IMR-90 (cell line): ENCODE data around the gene DDOST. TPM values are rescaled to one million over a fixed set of nuclear protein-coding genes. Genes with fewer than 3 reads are reported as not detected.

ENCODE experiments used
- ATAC-seq: fragments of 200-7000 bp; cut with Tn5 transposase; 2 replicates; pipeline ENCODE4 v1.9.1; 2020; ENCODE audit warnings: low read depth, mild to moderate bottlenecking, moderate library complexity
- BruUV-seq: library from RNA; stranded (reverse); fragments of 400-500 nt; replicated peaks from 2 replicates; lab custom pipeline; 2021; lab: Mats Ljungman, UMichigan
- CTCF ChIA-PET: fragments of 300-600 bp; formaldehyde crosslinking; extraction: SDS; loops from one replicate; lab custom pipeline; 2021; ENCODE audit warnings: antibody characterized with exemption; lab: Yijun Ruan, JAX
- POLR2A ChIA-PET: fragments of 300-600 bp; sonication (Branson Sonifier 250); formaldehyde crosslinking; loops from one replicate; lab custom pipeline; 2022; ENCODE audit warnings: antibody characterized with exemption; ENCODE audit not compliant: unreplicated experiment; lab: Charles Lee
- DNase-seq: peaks from one replicate; pipeline ENCODE4 v3.0.0; 2013
- H2AFZ ChIP-seq: replicated peaks from 2 replicates; pipeline ENCODE3; 2013; ENCODE audit warnings: low read length, mild to moderate bottlenecking; ENCODE audit not compliant: poor library complexity
- H2AK5ac ChIP-seq: 2 replicates; pipeline ENCODE4 v1.6.1; 2013; ENCODE audit warnings: low read depth, low read length, inconsistent platforms
- H2AK9ac ChIP-seq: replicated peaks from 2 replicates; pipeline ENCODE3; 2013; ENCODE audit warnings: mild to moderate bottlenecking, low read depth, low read length, moderate library complexity; ENCODE audit not compliant: poor library complexity
- H2BK120ac ChIP-seq: 2 replicates; pipeline ENCODE4 v1.6.1; 2013; ENCODE audit warnings: low read depth, low read length, inconsistent platforms
- H2BK15ac ChIP-seq: 3 replicates; pipeline ENCODE4 v1.6.1; 2013; ENCODE audit warnings: low read depth, low read length, inconsistent platforms
- H2BK20ac ChIP-seq: 2 replicates; pipeline ENCODE4 v1.6.1; 2013; ENCODE audit warnings: low read depth, mild to moderate bottlenecking, inconsistent platforms, low read length, moderate library complexity
- H2BK5ac ChIP-seq: 2 replicates; pipeline ENCODE4 v1.6.1; 2013; ENCODE audit warnings: mild to moderate bottlenecking, low read depth, low read length, inconsistent platforms; ENCODE audit not compliant: poor library complexity, severe bottlenecking
- H3K14ac ChIP-seq: replicated peaks from 2 replicates; pipeline ENCODE4 v1.6.1; 2013; ENCODE audit warnings: low read depth, low read length, inconsistent platforms
- H3K18ac ChIP-seq: 2 replicates; pipeline ENCODE4 v1.6.1; 2013; ENCODE audit warnings: low read depth, low read length, control low read depth
- H3K23ac ChIP-seq: 2 replicates; pipeline ENCODE4 v1.6.1; 2013; ENCODE audit warnings: low read depth, low read length, inconsistent platforms
- H3K27ac ChIP-seq: 2 replicates; pipeline ENCODE4 v1.5.1; 2013; ENCODE audit warnings: mild to moderate bottlenecking, control low read depth, low read length; ENCODE audit not compliant: insufficient read depth
- H3K27me3 ChIP-seq: 2 replicates; pipeline ENCODE4 v1.6.1; 2013; ENCODE audit warnings: low read length; ENCODE audit not compliant: control insufficient read depth, insufficient read depth
- H3K36me3 ChIP-seq: 2 replicates; pipeline ENCODE4 v1.6.1; 2013; ENCODE audit warnings: low read length, mixed read lengths; ENCODE audit not compliant: control insufficient read depth, insufficient read depth
- H3K4ac ChIP-seq: 2 replicates; pipeline ENCODE4 v1.6.1; 2013; ENCODE audit warnings: low read depth, low read length, inconsistent platforms
- H3K4me1 ChIP-seq: 2 replicates; pipeline ENCODE4 v1.6.1; 2013; ENCODE audit warnings: low read length, mixed read lengths; ENCODE audit not compliant: control insufficient read depth, insufficient read depth
- H3K4me2 ChIP-seq: 2 replicates; pipeline ENCODE4 v1.6.1; 2013; ENCODE audit warnings: low read depth, mild to moderate bottlenecking, control low read depth, low read length, moderate library complexity
- H3K4me3 ChIP-seq: 2 replicates; pipeline ENCODE4 v1.5.1; 2013; ENCODE audit warnings: low read depth, mild to moderate bottlenecking, control low read depth, low read length, moderate library complexity; ENCODE audit not compliant: insufficient read depth
- H3K56ac ChIP-seq: 2 replicates; pipeline ENCODE4 v1.6.1; 2013; ENCODE audit warnings: low read length, inconsistent platforms; ENCODE audit not compliant: insufficient read depth; ENCODE audit errors: extremely low read depth
- H3K79me1 ChIP-seq, 2 experiments: 2 replicates each; pipeline ENCODE4 v1.6.1; 2013; ENCODE audit warnings: low read length in 2 of 2, inconsistent platforms in 1 of 2, low read depth in 1 of 2
- H3K9ac ChIP-seq: 2 replicates; pipeline ENCODE4 v1.6.1; 2013; ENCODE audit warnings: low read depth, low read length, control low read depth
- H3K9me1 ChIP-seq: 2 replicates; pipeline ENCODE4 v1.6.1; 2013; ENCODE audit warnings: low read length, inconsistent platforms; ENCODE audit not compliant: insufficient read depth
- H3K9me3 ChIP-seq: 2 replicates; pipeline ENCODE4 v1.6.1; 2013; ENCODE audit warnings: low read length; ENCODE audit not compliant: control insufficient read depth, insufficient read depth
- H4K20me1 ChIP-seq: 2 replicates; pipeline ENCODE4 v1.6.1; 2013; ENCODE audit warnings: low read length, inconsistent platforms; ENCODE audit not compliant: insufficient read depth
- H4K5ac ChIP-seq: 2 replicates; pipeline ENCODE4 v1.6.1; 2013; ENCODE audit warnings: mild to moderate bottlenecking, low read depth, low read length, control low read depth
- H4K8ac ChIP-seq, 2 experiments: 2 replicates each; pipeline ENCODE4 v1.6.1; 2013; ENCODE audit warnings: low read depth in 2 of 2, low read length in 2 of 2, control low read depth in 1 of 2, inconsistent platforms in 1 of 2
- H4K91ac ChIP-seq: 2 replicates; pipeline ENCODE4 v1.6.1; 2013; ENCODE audit warnings: low read depth, low read length, inconsistent platforms; ENCODE audit not compliant: insufficient read depth
- ELK1 ChIP-seq: fragments of 150-350 bp; IDR thresholded peaks from 2 replicates; pipeline ENCODE4 v1.6.1; 2016; ENCODE audit warnings: low read depth, mild to moderate bottlenecking, low read length, moderate library complexity, borderline replicate concordance
- FOS ChIP-seq: fragments of 150-350 bp; IDR thresholded peaks from 2 replicates; pipeline ENCODE4 v1.6.1; 2016; ENCODE audit warnings: low read depth, low read length
- MAFK ChIP-seq: IDR thresholded peaks from 2 replicates; pipeline ENCODE4 v1.6.1; 2012; ENCODE audit warnings: low read depth, low read length, improper control_type of control experiment
- MAZ ChIP-seq: IDR thresholded peaks from 2 replicates; pipeline ENCODE4 v1.6.1; 2012; ENCODE audit warnings: low read depth, mild to moderate bottlenecking, low read length, improper control_type of control experiment, moderate library complexity, borderline replicate concordance
- MXI1 ChIP-seq: IDR thresholded peaks from 2 replicates; pipeline ENCODE4 v1.6.1; 2012; ENCODE audit warnings: low read depth, mild to moderate bottlenecking, low read length, moderate library complexity, borderline replicate concordance
- NFE2L2 ChIP-seq: fragments of 150-350 bp; IDR thresholded peaks from 2 replicates; pipeline ENCODE4 v1.6.1; 2016; ENCODE audit warnings: low read depth, mild to moderate bottlenecking, low read length
- RAD21 ChIP-seq: IDR thresholded peaks from 2 replicates; pipeline ENCODE4 v1.6.1; 2012; ENCODE audit warnings: low read length, improper control_type of control experiment
- RFX5 ChIP-seq: IDR thresholded peaks from 2 replicates; pipeline ENCODE4 v1.8.0; 2012; ENCODE audit warnings: low read depth, mild to moderate bottlenecking, low read length, moderate library complexity
- SMC3 ChIP-seq: fragments of 150-350 bp; IDR thresholded peaks from 2 replicates; pipeline ENCODE4 v1.6.1; 2016; ENCODE audit warnings: low read depth, mild to moderate bottlenecking, antibody characterized with exemption, low read length, moderate library complexity
- WGBS, 2 experiments: methylation state at CpG; one replicate each; pipeline versions ENCODE4 v1.1.5 to v1.1.7; 2013; ENCODE audit warnings: missing lambda C conversion rate in 2 of 2; ENCODE audit not compliant: insufficient read length in 1 of 2; ENCODE audit errors: extremely low coverage in 2 of 2; 5-methylcytosine and 5-hydroxymethylcytosine counted together
- dilution Hi-C: fragments of 300-500 bp; cut with HindIII; formaldehyde crosslinking; loops from one replicate; pipeline ENCODE4 v1.14.3; 2018; ENCODE audit warnings: low sequenced_read_pairs; ENCODE audit not compliant: unreplicated experiment
- in situ Hi-C: fragments of 300-500 bp; cut with MboI; formaldehyde crosslinking; loops from 3 replicates; pipeline ENCODE4 v1.14.3; 2019; ENCODE audit warnings: low sequenced_read_pairs, inconsistent platforms, mixed read lengths
- intact Hi-C: fragments of 100-400 bp; cut with micrococcal nuclease; formaldehyde crosslinking; loops from 2 replicates; pipeline ENCODE4 v1.10.0; 2022
- polyA plus RNA-seq, 3 experiments: library from polyadenylated mRNA; depleted of rRNA; stranded (reverse); fragments of >200 nt; gene quantifications; 2 replicates each; pipeline ENCODE4 v1.2.3, GENCODE V29; 2012; ENCODE audit warnings: low replicate concordance in 1 of 3
- total RNA-seq: library from RNA; depleted of rRNA; stranded (reverse); fragments of >200 nt; gene quantifications from 2 replicates; pipeline ENCODE4 v1.2.3, GENCODE V29; 2012
- TF ChIP-seq, protein P1 (sequence below): fragments of 150-350 bp; IDR thresholded peaks from 2 replicates; pipeline ENCODE4 v1.6.1; 2017; ENCODE audit warnings: mild to moderate bottlenecking, antibody characterized with exemption, low read length, low read depth

The DDOST gene
- total and polyA plus RNA-seq, 2 of the 4 experiments (the other 2 are of a cell fraction): 179 to 477 TPM

DNA sequence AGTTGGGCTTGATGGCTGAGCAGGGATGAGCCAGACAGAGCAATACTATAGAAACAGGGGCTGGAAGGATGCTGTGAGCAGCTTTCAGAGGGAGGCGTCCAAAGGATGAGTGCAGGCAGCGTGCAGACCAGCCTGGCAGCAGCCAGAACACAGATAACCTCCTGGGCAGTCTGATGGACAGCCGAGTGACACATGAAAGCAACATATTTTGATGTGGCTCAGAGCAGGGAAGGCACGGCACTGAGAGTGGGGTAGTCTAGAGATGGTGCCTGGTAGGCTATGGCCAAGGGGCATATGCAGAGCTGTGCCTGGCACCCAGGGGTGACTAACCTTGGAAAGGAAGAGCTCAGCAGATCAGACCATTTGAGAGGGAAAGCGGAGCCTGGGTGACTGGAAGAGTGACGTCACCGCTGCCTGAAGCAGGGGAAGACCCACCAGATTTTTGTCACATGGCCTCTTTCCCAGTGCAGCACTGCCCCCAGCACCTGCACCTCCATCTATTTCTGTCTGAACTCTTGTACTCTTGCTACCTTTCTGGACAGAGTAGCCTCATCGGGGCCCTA is 24.3 kb downstream of the DDOST start:
- no peak overlapping the region for H3K4me3 ChIP-seq
- H3K56ac ChIP-seq: no peak overlapping the region
- peak overlapping the region; percentile 66 for H2AK9ac ChIP-seq
- H4K5ac ChIP-seq: no peak overlapping the region
- no peak overlapping the region for H2BK15ac ChIP-seq
- no peak for TF ChIP-seq MXI1
- no peak for TF ChIP-seq MAFK
- TF ChIP-seq RAD21: no peak
- no peak for TF ChIP-seq SMC3
- TF ChIP-seq NFE2L2: no peak
- no peak for TF ChIP-seq RFX5
- TF ChIP-seq, protein P1, sequence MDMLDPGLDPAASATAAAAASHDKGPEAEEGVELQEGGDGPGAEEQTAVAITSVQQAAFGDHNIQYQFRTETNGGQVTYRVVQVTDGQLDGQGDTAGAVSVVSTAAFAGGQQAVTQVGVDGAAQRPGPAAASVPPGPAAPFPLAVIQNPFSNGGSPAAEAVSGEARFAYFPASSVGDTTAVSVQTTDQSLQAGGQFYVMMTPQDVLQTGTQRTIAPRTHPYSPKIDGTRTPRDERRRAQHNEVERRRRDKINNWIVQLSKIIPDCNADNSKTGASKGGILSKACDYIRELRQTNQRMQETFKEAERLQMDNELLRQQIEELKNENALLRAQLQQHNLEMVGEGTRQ: no peak
- no peak for TF ChIP-seq FOS
- no peak for TF ChIP-seq MAZ
- TF ChIP-seq ELK1: no peak
- H4K20me1 ChIP-seq: peaks cover 15% of the 10 kb centered on the region; the same call in 1 of the 2 replicates
- no peak overlapping the region for H3K18ac ChIP-seq
- H2BK20ac ChIP-seq: no peak overlapping the region
- H2BK5ac ChIP-seq: no peak overlapping the region
- no peak overlapping the region for H2BK120ac ChIP-seq
- peaks cover 10 to 26% of the 10 kb centered on the region in 2 experiments for H3K79me1 ChIP-seq
- ChIA-PET POLR2A (no interaction called here), CTCF (no interaction called here)
- H4K91ac ChIP-seq: no peak overlapping the region
- no peak overlapping the region for H3K23ac ChIP-seq
- no peak overlapping the region for H4K8ac ChIP-seq
- no peak overlapping the region for H3K27ac ChIP-seq
- in situ Hi-C loops: loop anchor here (5.0 to 25.0 kb wide), 3 partner anchors 65 to 425 kb away; no protein-coding TSS in a partner anchor
- H3K27me3 ChIP-seq: no peaks in the 10 kb centered on the region
- no peak overlapping the region for H3K4me2 ChIP-seq
- H3K36me3 ChIP-seq: peaks cover 25% of the 10 kb centered on the region
- H2AFZ ChIP-seq: no peak overlapping the region
- intact Hi-C loops: no loop called here
- ATAC-seq (no peak), DNase-seq (no peak)
- 96% methylated on average over 5 of the region's 8 CpGs; no CpG with 5 or more reads in 1 of the 2 experiments for WGBS, 2 experiments
- no peaks in the 10 kb centered on the region for H3K4me1 ChIP-seq
- no peaks in the 10 kb centered on the region for H3K9me3 ChIP-seq
- no TSS peak for BruUV-seq
- H2AK5ac ChIP-seq: no peak overlapping the region
- H3K9ac ChIP-seq: no peak overlapping the region
- peaks cover 14% of the 10 kb centered on the region for H3K9me1 ChIP-seq
- no peak overlapping the region for H3K14ac ChIP-seq
- H3K4ac ChIP-seq: no peak overlapping the region
- dilution Hi-C loops: no loop called here
